ENCODE measurements around the gene SLC16A4. TPM values are rescaled to one million over a fixed set of nuclear protein-coding genes. Genes with fewer than 3 reads are reported as not detected.

Gene SLC16A4
- total RNA-seq, 2 donors from 2014 or later, result 3.6 TPM

- Histone ChIP-seq H3K36me3 (replicated peaks in 1 of 2; ENCODE audit: insufficient read depth in 1 of 2, low read depth in 2 of 2) (peaks cover 0 to 2% of the 10 kb centered on the region in 2 donors), H3K9me3 (no peaks in the 10 kb centered on the region), H3K4me3 (peak overlapping the region; percentile 6 to 35), H3K27ac (peak overlapping the region; percentile 96 to 99 (median 98)), H3K4me1 (peaks cover 51% of the 10 kb centered on the region), H3K27me3 (no peaks in the 10 kb centered on the region)
- TF ChIP-seq POLR2A (IDR thresholded peaks at IDR 0.05), result no peak
- TF ChIP-seq CTCF (IDR thresholded peaks at IDR 0.05), result no peak
- peak; percentile 41 for ATAC-seq
- peak; percentile 65 to 74 (median 68) for DNase-seq
- intact Hi-C loops (cut with DNase I), result no loop called here
- WGBS, 2 donors, result 1% methylated on average over 32 to 36 of the region's 36 CpGs
Observed at GRCh38 chr1:110337704-110338308, 53.0 kb downstream of the SLC16A4 start.

GRCh38 chr1:110336300-110337039 lies 54.4 kb downstream of the SLC16A4 start:
- 16 to 29% methylated on average over 1 of the region's 1 CpG for WGBS, 2 donors
- peaks cover 40% of the 10 kb centered on the region for H3K4me1 ChIP-seq

GRCh38 chr1:110335265-110335664 lies 55.6 kb downstream of the SLC16A4 start:
- Histone ChIP-seq H3K36me3 (replicated peaks in 1 of 2; ENCODE audit: insufficient read depth in 1 of 2, low read depth in 2 of 2) (no peaks in the 10 kb centered on the region), H3K9me3 (no peaks in the 10 kb centered on the region), H3K4me3 (no peak overlapping the region), H3K4me1 (peaks cover 40% of the 10 kb centered on the region), H3K27me3 (no peaks in the 10 kb centered on the region), H3K27ac (no peak overlapping the region)
- DNase-seq, result no peak
- no peak for ATAC-seq
- intact Hi-C loops (cut with DNase I), result no loop called here
- whole genome bisulfite sequencing, 2 donors, result 89 to 100% methylated on average over 1 of the region's 1 CpG
- TF ChIP-seq POLR2A (IDR thresholded peaks at IDR 0.05), result no peak
- TF ChIP-seq CTCF (IDR thresholded peaks at IDR 0.05), result no peak

More at GRCh38 chr1:110336300-110337039, 54.4 kb downstream of the SLC16A4 start:
- Histone ChIP-seq H3K36me3 (replicated peaks in 1 of 2; ENCODE audit: insufficient read depth in 1 of 2, low read depth in 2 of 2) (no peaks in the 10 kb centered on the region), H3K4me3 (no peak overlapping the region), H3K27me3 (no peaks in the 10 kb centered on the region), H3K9me3 (no peaks in the 10 kb centered on the region), H3K27ac (peak overlapping the region in 3 of 4 donors; percentile 21 to 99 (median 96))
- no peak for TF ChIP-seq POLR2A (IDR thresholded peaks at IDR 0.05)
- intact Hi-C loops (cut with DNase I), result no loop called here
- ATAC-seq (no peak), DNase-seq (peak in 2 of 4 donors; percentile 24)

GRCh38 chr1:110328700-110329099 lies 62.1 kb downstream of the SLC16A4 start:
- no peaks in the 10 kb centered on the region for H3K27me3 ChIP-seq
- WGBS, 2 donors, result 86 to 93% methylated on average over 3 of the region's 3 CpGs
- intact Hi-C loops (cut with DNase I), result no loop called here

More at GRCh38 chr1:110328700-110329099, 62.1 kb downstream of the SLC16A4 start:
- peaks cover 16% of the 10 kb centered on the region for H3K4me1 ChIP-seq
- H3K27ac ChIP-seq, result no peak overlapping the region
- H3K4me3 ChIP-seq, result no peak overlapping the region
- ATAC-seq (no peak), DNase-seq (no peak)
- TF ChIP-seq POLR2A (IDR thresholded peaks at IDR 0.05) (no peak), CTCF (IDR thresholded peaks at IDR 0.05) (no peak)
- no peaks in the 10 kb centered on the region for H3K36me3 ChIP-seq (replicated peaks in 1 of 2; ENCODE audit: insufficient read depth in 1 of 2, low read depth in 2 of 2)
- no peaks in the 10 kb centered on the region for H3K9me3 ChIP-seq

Data from body of pancreas (tissue), 4 donors.